ENCODE measurements around the gene ELMO1.

DNA sequence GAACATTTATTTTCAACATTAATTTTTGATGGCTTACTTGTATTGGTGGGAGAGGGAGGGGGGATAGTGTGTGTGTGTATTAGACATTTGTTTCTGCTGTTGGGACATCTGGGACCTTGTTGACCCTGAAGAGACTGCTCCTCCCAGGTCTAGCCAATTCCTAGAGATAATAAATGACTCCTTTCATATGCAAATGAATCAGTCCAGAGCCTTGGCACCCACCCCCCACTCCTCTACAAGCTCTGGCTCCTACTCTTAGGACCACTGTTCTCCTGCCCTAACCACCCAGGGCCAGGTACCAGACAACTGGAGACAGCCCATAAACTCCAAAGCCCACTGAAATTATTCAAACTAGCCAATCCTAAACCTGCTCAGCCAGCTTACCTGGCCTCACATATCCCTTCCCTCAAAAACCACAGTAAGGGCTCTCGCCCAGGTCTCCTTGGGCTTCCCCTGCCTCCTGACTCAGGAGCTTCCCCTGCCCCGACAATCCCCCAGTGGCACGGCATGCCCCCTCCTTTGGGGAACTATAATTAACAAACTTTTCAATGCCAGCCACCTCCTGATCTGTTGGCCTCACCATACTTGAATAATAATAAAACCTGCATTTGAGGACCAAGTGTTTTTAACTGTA, 233.3 kb downstream of the ELMO1 start:
- TF ChIP-seq, protein P1, sequence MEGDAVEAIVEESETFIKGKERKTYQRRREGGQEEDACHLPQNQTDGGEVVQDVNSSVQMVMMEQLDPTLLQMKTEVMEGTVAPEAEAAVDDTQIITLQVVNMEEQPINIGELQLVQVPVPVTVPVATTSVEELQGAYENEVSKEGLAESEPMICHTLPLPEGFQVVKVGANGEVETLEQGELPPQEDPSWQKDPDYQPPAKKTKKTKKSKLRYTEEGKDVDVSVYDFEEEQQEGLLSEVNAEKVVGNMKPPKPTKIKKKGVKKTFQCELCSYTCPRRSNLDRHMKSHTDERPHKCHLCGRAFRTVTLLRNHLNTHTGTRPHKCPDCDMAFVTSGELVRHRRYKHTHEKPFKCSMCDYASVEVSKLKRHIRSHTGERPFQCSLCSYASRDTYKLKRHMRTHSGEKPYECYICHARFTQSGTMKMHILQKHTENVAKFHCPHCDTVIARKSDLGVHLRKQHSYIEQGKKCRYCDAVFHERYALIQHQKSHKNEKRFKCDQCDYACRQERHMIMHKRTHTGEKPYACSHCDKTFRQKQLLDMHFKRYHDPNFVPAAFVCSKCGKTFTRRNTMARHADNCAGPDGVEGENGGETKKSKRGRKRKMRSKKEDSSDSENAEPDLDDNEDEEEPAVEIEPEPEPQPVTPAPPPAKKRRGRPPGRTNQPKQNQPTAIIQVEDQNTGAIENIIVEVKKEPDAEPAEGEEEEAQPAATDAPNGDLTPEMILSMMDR (IDR thresholded peaks at IDR 0.05; ENCODE audit: poor library complexity) = no peak
- no peak for TF ChIP-seq EZH2 (IDR thresholded peaks at IDR 0.05; ENCODE audit: borderline replicate concordance)

Measured in hepatocyte (in vitro differentiated cells).